HCT116 (cell line): ENCODE data around the gene ROCK1.

ENCODE experiments used
- POLR2A ChIP-seq: IDR thresholded peaks from 2 replicates; pipeline ENCODE4 v1.7.0; 2011; ENCODE audit warnings: borderline replicate concordance; ENCODE audit not compliant: insufficient read depth, insufficient read length; ENCODE audit errors: extremely low read depth
- TF ChIP-seq, protein P1 (sequence below), 3 experiments: fragments of 200-600 bp in 1 of 3; sonication (generic) in 1 of 3; IDR thresholded peaks in 2 of 3; conservative IDR thresholded peaks in 1 of 3; 2 replicates each; pipeline ENCODE4 v1.5.1; 2012 to 2017; ENCODE audit warnings: low read depth in 2 of 3, low read length in 2 of 3, antibody characterized with exemption in 1 of 3, borderline replicate concordance in 1 of 3, control low read depth in 1 of 3, mild to moderate bottlenecking in 1 of 3, mixed read lengths in 1 of 3, mixed run types in 1 of 3, moderate library complexity in 1 of 3; ENCODE audit not compliant: insufficient read depth in 1 of 3
- TF ChIP-seq, protein P2 (sequence below): IDR thresholded peaks from 2 replicates; pipeline ENCODE4 v1.6.1; 2012

DNA sequence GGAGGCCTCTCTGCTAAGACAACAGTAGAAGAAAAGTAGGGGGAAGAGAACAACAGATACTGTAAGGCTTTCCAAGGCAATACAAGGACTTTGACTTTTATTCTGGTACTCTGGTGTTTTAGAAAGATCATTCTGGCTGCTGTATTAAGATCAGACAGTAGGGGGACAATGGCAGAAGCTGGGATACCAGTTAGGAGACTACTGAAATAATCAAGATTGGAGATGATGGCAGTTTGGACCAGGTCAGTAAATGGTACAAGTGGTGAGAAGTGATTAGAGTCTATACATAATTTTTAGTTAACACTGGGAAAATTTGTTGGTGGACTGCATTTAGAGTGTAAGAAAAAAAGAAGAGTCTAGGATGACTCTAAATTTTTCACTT is 139.7 kb downstream of the ROCK1 start:
- TF ChIP-seq, protein P1, sequence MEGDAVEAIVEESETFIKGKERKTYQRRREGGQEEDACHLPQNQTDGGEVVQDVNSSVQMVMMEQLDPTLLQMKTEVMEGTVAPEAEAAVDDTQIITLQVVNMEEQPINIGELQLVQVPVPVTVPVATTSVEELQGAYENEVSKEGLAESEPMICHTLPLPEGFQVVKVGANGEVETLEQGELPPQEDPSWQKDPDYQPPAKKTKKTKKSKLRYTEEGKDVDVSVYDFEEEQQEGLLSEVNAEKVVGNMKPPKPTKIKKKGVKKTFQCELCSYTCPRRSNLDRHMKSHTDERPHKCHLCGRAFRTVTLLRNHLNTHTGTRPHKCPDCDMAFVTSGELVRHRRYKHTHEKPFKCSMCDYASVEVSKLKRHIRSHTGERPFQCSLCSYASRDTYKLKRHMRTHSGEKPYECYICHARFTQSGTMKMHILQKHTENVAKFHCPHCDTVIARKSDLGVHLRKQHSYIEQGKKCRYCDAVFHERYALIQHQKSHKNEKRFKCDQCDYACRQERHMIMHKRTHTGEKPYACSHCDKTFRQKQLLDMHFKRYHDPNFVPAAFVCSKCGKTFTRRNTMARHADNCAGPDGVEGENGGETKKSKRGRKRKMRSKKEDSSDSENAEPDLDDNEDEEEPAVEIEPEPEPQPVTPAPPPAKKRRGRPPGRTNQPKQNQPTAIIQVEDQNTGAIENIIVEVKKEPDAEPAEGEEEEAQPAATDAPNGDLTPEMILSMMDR (IDR thresholded peaks at IDR 0.05 in 2 of 3, conservative IDR thresholded peaks at IDR 0.05 in 1 of 3; ENCODE audit: borderline replicate concordance in 1 of 3, insufficient read depth in 1 of 3, low read depth in 2 of 3, low read length in 2 of 3): peak in 2 of 3 experiments; percentile 60 to 66; a peak in 4 of 6 replicates
- TF ChIP-seq, protein P2, sequence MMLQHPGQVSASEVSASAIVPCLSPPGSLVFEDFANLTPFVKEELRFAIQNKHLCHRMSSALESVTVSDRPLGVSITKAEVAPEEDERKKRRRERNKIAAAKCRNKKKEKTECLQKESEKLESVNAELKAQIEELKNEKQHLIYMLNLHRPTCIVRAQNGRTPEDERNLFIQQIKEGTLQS: no peak
- no peak for TF ChIP-seq POLR2A
